Femur (tissue), 1 donor: ENCODE data around the gene BTNL2.
"Not testable (repeated sequence)": the region's sequence is repeated elsewhere in the genome, so short reads cannot be mapped to it uniquely, and the experiment has no call there.

ENCODE experiments used
- DNase-seq: peaks from one replicate; pipeline ENCODE4 v3.0.0-alpha.2; 2017

Gene BTNL2

GRCh38 chr6:32367644-32368043, 39.3 kb downstream of the BTNL2 start:
- DNase-seq, result no peak

- DNase-seq, result not testable (repeated sequence)
Measured at GRCh38 chr6:32359225-32359624, 47.8 kb downstream of the BTNL2 start.

GRCh38 chr6:32358548-32358947, 48.4 kb downstream of the BTNL2 start:
- not testable (repeated sequence) for DNase-seq

GRCh38 chr6:32355018-32355417, 52.0 kb downstream of the BTNL2 start:
- no peak for DNase-seq

- DNase-seq, result no peak
Measured at GRCh38 chr6:32353348-32353747, 53.6 kb downstream of the BTNL2 start.
